ENCODE results near the gene CDH4.

DNA sequence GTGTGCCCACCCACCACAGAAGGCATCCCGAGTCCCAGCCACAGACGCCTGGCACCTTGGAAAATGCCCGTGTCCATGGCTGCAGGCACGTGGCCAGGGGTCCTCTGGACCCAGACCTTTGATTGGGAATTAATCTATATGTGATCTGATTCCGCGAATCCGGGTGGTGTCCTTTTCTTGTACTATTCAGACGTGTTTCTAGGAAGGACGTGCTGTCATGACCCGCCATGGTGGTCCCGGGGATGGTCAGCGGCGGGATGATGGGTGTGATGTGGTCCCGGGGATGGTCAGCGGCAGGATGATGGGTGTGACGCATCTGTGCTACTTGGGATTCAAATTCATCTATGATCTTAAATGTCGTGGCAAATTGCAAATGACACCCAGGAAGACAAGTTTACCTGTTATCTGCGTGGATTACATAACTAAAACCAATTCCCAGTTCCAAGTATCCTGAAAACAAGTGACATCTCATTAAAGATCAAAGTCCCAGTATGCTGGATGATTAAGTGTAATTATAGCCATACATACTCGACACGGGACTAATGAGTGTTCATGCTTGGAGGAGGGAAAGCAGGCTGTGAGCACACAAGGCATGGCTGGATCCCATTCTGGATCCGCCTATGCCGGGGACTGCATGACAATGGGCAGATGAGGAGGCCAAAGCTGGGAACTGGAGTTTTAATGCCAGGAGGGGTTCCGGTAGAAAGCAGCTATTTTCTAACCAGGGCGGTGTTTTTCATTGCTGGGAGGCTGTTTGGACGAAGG, 557.1 kb downstream of the CDH4 start:
- TF ChIP-seq, protein P1, sequence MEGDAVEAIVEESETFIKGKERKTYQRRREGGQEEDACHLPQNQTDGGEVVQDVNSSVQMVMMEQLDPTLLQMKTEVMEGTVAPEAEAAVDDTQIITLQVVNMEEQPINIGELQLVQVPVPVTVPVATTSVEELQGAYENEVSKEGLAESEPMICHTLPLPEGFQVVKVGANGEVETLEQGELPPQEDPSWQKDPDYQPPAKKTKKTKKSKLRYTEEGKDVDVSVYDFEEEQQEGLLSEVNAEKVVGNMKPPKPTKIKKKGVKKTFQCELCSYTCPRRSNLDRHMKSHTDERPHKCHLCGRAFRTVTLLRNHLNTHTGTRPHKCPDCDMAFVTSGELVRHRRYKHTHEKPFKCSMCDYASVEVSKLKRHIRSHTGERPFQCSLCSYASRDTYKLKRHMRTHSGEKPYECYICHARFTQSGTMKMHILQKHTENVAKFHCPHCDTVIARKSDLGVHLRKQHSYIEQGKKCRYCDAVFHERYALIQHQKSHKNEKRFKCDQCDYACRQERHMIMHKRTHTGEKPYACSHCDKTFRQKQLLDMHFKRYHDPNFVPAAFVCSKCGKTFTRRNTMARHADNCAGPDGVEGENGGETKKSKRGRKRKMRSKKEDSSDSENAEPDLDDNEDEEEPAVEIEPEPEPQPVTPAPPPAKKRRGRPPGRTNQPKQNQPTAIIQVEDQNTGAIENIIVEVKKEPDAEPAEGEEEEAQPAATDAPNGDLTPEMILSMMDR (IDR thresholded peaks at IDR 0.05; ENCODE audit: borderline replicate concordance, extremely low read depth, low read length, poor library complexity, severe bottlenecking), result no peak
- TF ChIP-seq EZH2 (IDR thresholded peaks at IDR 0.05; ENCODE audit: borderline replicate concordance, low read depth, low read length, severe bottlenecking), result no peak
